ENCODE data around the gene KLHL29. TPM values are rescaled to one million over a fixed set of nuclear protein-coding genes. Genes with fewer than 3 reads are reported as not detected.

The KLHL29 gene
- total RNA-seq, 2 donors from 2014 or later = 1.0 to 2.4 TPM

GRCh38 chr2:23464156-23464555, 79.2 kb downstream of the KLHL29 start:
- no peaks in the 10 kb centered on the region for H3K9me3 Mint-ChIP-seq
- H3K27ac Mint-ChIP-seq = no peak overlapping the region
- Histone ChIP-seq H3K4me3 (ENCODE audit: low read length) (no peak overlapping the region), H3K27me3 (ENCODE audit: control insufficient read depth, insufficient read depth, low read length, poor library complexity, severe bottlenecking) (no peaks in the 10 kb centered on the region), H3K9ac (ENCODE audit: extremely low read depth, low read length, poor library complexity, severe bottlenecking) (no peak overlapping the region), H3K9me3 (ENCODE audit: control insufficient read depth, low read length) (no peaks in the 10 kb centered on the region), H3K36me3 (ENCODE audit: control insufficient read depth, insufficient read depth, low read length) (no peaks in the 10 kb centered on the region), H3K27ac (ENCODE audit: low read depth, low read length) (no peak overlapping the region), H3K4me1 (ENCODE audit: control insufficient read depth, insufficient read depth, low read length) (no peaks in the 10 kb centered on the region)
- no peaks in the 10 kb centered on the region for H3K4me1 Mint-ChIP-seq
- H3K36me3 Mint-ChIP-seq (ENCODE audit: low read depth) = no peaks in the 10 kb centered on the region
- TF ChIP-seq CTCF (conservative IDR thresholded peaks at IDR 0.05) = no peak
- no peak overlapping the region for H3K4me3 Mint-ChIP-seq
- WGBS, 2 experiments (ENCODE audit: insufficient coverage in 1 of 2, insufficient read length in 1 of 2) = 90 to 95% methylated on average over 5 to 6 of the region's 6 CpGs
- H3K27me3 Mint-ChIP-seq (ENCODE audit: insufficient read depth) = peaks cover 32% of the 10 kb centered on the region
- no peak for DNase-seq

- no peak for TF ChIP-seq CTCF (conservative IDR thresholded peaks at IDR 0.05)
- no peak overlapping the region for H3K27ac ChIP-seq (ENCODE audit: low read depth, low read length)
These were observed 80.0 kb downstream of the KLHL29 start for GRCh38 chr2:23464905-23465537.

GRCh38 chr2:23465936-23466335, 81.0 kb downstream of the KLHL29 start:
- Mint-ChIP-seq H3K27me3 (ENCODE audit: insufficient read depth) (peaks cover 50% of the 10 kb centered on the region), H3K27ac (no peak overlapping the region)
- no peak for TF ChIP-seq CTCF (conservative IDR thresholded peaks at IDR 0.05)

More at GRCh38 chr2:23464905-23465537, 80.0 kb downstream of the KLHL29 start:
- H3K27me3 Mint-ChIP-seq (ENCODE audit: insufficient read depth) = peaks cover 41% of the 10 kb centered on the region
- Histone ChIP-seq H3K36me3 (ENCODE audit: control insufficient read depth, insufficient read depth, low read length) (no peaks in the 10 kb centered on the region), H3K9me3 (ENCODE audit: control insufficient read depth, low read length) (no peaks in the 10 kb centered on the region), H3K27me3 (ENCODE audit: control insufficient read depth, insufficient read depth, low read length, poor library complexity, severe bottlenecking) (no peaks in the 10 kb centered on the region), H3K9ac (ENCODE audit: extremely low read depth, low read length, poor library complexity, severe bottlenecking) (no peak overlapping the region), H3K4me3 (ENCODE audit: low read length) (no peak overlapping the region), H3K4me1 (ENCODE audit: control insufficient read depth, insufficient read depth, low read length) (no peaks in the 10 kb centered on the region)
- H3K36me3 Mint-ChIP-seq (ENCODE audit: low read depth) = no peaks in the 10 kb centered on the region
- DNase-seq = no peak
- H3K4me1 Mint-ChIP-seq = no peaks in the 10 kb centered on the region
- H3K9me3 Mint-ChIP-seq = no peaks in the 10 kb centered on the region
- WGBS, 2 experiments (ENCODE audit: insufficient coverage in 1 of 2, insufficient read length in 1 of 2) = 89 to 90% methylated on average over 14 of the region's 14 CpGs
- H3K27ac Mint-ChIP-seq = no peak overlapping the region
- H3K4me3 Mint-ChIP-seq = no peak overlapping the region

More at GRCh38 chr2:23465936-23466335, 81.0 kb downstream of the KLHL29 start:
- 89 to 100% methylated on average over 2 to 9 of the region's 9 CpGs for WGBS, 2 experiments (ENCODE audit: insufficient coverage in 1 of 2, insufficient read length in 1 of 2)
- no peak for DNase-seq
- no peak overlapping the region for H3K4me3 Mint-ChIP-seq
- Histone ChIP-seq H3K36me3 (ENCODE audit: control insufficient read depth, insufficient read depth, low read length) (no peaks in the 10 kb centered on the region), H3K9ac (ENCODE audit: extremely low read depth, low read length, poor library complexity, severe bottlenecking) (no peak overlapping the region), H3K4me1 (ENCODE audit: control insufficient read depth, insufficient read depth, low read length) (no peaks in the 10 kb centered on the region), H3K9me3 (ENCODE audit: control insufficient read depth, low read length) (no peaks in the 10 kb centered on the region), H3K27me3 (ENCODE audit: control insufficient read depth, insufficient read depth, low read length, poor library complexity, severe bottlenecking) (no peaks in the 10 kb centered on the region), H3K27ac (ENCODE audit: low read depth, low read length) (no peak overlapping the region), H3K4me3 (ENCODE audit: low read length) (no peak overlapping the region)
- no peaks in the 10 kb centered on the region for H3K9me3 Mint-ChIP-seq
- no peaks in the 10 kb centered on the region for H3K4me1 Mint-ChIP-seq
- H3K36me3 Mint-ChIP-seq (ENCODE audit: low read depth) = no peaks in the 10 kb centered on the region

All from endodermal cell (in vitro differentiated cells).